ENCODE measurements around the gene CASZ1. TPM values are rescaled to one million over a fixed set of nuclear protein-coding genes. Genes with fewer than 3 reads are reported as not detected.

The CASZ1 gene
- total RNA-seq, 2 donors from 2014 or later = 45.0 to 56.0 TPM

GRCh38 chr1:10762153-10762523 is 34.3 kb downstream of the CASZ1 start:
- Histone ChIP-seq H3K4me3 (no peak overlapping the region), H3K27ac (peak overlapping the region; percentile 89)

GRCh38 chr1:10761503-10762152 is 34.8 kb downstream of the CASZ1 start:
- no peak for TF ChIP-seq CTCF (IDR thresholded peaks at IDR 0.05)
- Histone ChIP-seq H3K27me3 (no peaks in the 10 kb centered on the region), H3K36me3 (no peaks in the 10 kb centered on the region), H3K9ac (ENCODE audit: low read depth in 2 of 2, low read length in 2 of 2) (peak overlapping the region; percentile 58 to 95), H3K9me3 (no peaks in the 10 kb centered on the region), H3K27ac (peak overlapping the region; percentile 89), H3K4me1 (peaks cover 29% of the 10 kb centered on the region), H3K4me3 (no peak overlapping the region)
- intact Hi-C loops (cut with DNase I) = no loop called here
- peak; percentile 71 for DNase-seq

More at GRCh38 chr1:10762153-10762523, 34.3 kb downstream of the CASZ1 start:
- H3K4me1 ChIP-seq = peaks cover 26% of the 10 kb centered on the region
- no peaks in the 10 kb centered on the region for H3K9me3 ChIP-seq
- no peak for TF ChIP-seq CTCF (IDR thresholded peaks at IDR 0.05)
- H3K36me3 ChIP-seq = no peaks in the 10 kb centered on the region
- no peaks in the 10 kb centered on the region for H3K27me3 ChIP-seq
- no peak for DNase-seq
- intact Hi-C loops (cut with DNase I) = no loop called here
- H3K9ac ChIP-seq (ENCODE audit: low read depth in 2 of 2, low read length in 2 of 2) = peak overlapping the region; percentile 58 to 95

GRCh38 chr1:10760566-10761502 is 35.6 kb downstream of the CASZ1 start:
- peaks cover 37% of the 10 kb centered on the region for H3K4me1 ChIP-seq
- no peaks in the 10 kb centered on the region for H3K27me3 ChIP-seq
- DNase-seq = no peak
- no peaks in the 10 kb centered on the region for H3K9me3 ChIP-seq
- intact Hi-C loops (cut with DNase I) = no loop called here
- peak overlapping the region; percentile 89 for H3K27ac ChIP-seq
- peak overlapping the region; percentile 3 to 95 for H3K9ac ChIP-seq (ENCODE audit: low read depth in 2 of 2, low read length in 2 of 2)
- H3K36me3 ChIP-seq = no peaks in the 10 kb centered on the region
- TF ChIP-seq CTCF (IDR thresholded peaks at IDR 0.05) = no peak
- no peak overlapping the region for H3K4me3 ChIP-seq

GRCh38 chr1:10759413-10760200 is 36.8 kb downstream of the CASZ1 start:
- intact Hi-C loops (cut with DNase I) = no loop called here
- Histone ChIP-seq H3K27me3 (no peaks in the 10 kb centered on the region), H3K4me1 (peaks cover 41% of the 10 kb centered on the region), H3K36me3 (no peaks in the 10 kb centered on the region), H3K27ac (peak overlapping the region; percentile 89), H3K9ac (ENCODE audit: low read depth in 2 of 2, low read length in 2 of 2) (peak overlapping the region; percentile 38 to 95), H3K4me3 (peak overlapping the region; percentile 7), H3K9me3 (no peaks in the 10 kb centered on the region)
- DNase-seq = peak; percentile 92
- no peak for TF ChIP-seq CTCF (IDR thresholded peaks at IDR 0.05)

- peak overlapping the region; percentile 75 for H3K27ac ChIP-seq
- H3K4me3 ChIP-seq = no peak overlapping the region
- no peak for DNase-seq
- H3K27me3 ChIP-seq = no peaks in the 10 kb centered on the region
- H3K4me1 ChIP-seq = peaks cover 32% of the 10 kb centered on the region
- intact Hi-C loops (cut with DNase I) = no loop called here
- peak overlapping the region in 1 of 2 donors; percentile 63 for H3K9ac ChIP-seq (ENCODE audit: low read depth in 2 of 2, low read length in 2 of 2)
- no peaks in the 10 kb centered on the region for H3K36me3 ChIP-seq
- H3K9me3 ChIP-seq = no peaks in the 10 kb centered on the region
- TF ChIP-seq CTCF (IDR thresholded peaks at IDR 0.05) = no peak
These were observed 39.6 kb downstream of the CASZ1 start for GRCh38 chr1:10756842-10757241.

All from colonic mucosa (tissue), 4 donors.